OCI-LY7 (cell line): Measurements from ENCODE around the gene NOTCH4. TPM values are rescaled to one million over a fixed set of nuclear protein-coding genes. Genes with fewer than 3 reads are reported as not detected.
A peak's percentile ranks its signal among the peaks of the same experiment; 100 is the strongest.

Experiments used
- BruUV-seq: library from RNA; stranded (reverse); fragments of 400-500 nt; replicated peaks from 2 replicates; lab custom pipeline; 2021; lab: Mats Ljungman, UMichigan
- CTCF ChIA-PET: fragments of 300-600 bp; sonication (Branson Sonifier 250); formaldehyde crosslinking; loops from one replicate; lab custom pipeline; 2022; ENCODE audit warnings: antibody characterized with exemption; ENCODE audit not compliant: unreplicated experiment; lab: Charles Lee
- POLR2A ChIA-PET: fragments of 300-600 bp; sonication (Branson Sonifier 250); formaldehyde crosslinking; loops from one replicate; lab custom pipeline; 2022; ENCODE audit warnings: antibody characterized with exemption; lab: Charles Lee
- DNase-seq: peaks from one replicate; pipeline ENCODE4 v3.0.0-alpha.2; 2015; ENCODE audit warnings: low spot score
- H2AFZ ChIP-seq: fragments of 200-600 bp; sonication (generic), shearing (Covaris generic); 2 replicates; pipeline ENCODE4 v1.6.1; 2014; ENCODE audit warnings: mild to moderate bottlenecking, antibody characterized with exemption, low read length, moderate library complexity
- H3K27ac ChIP-seq: fragments of 200-600 bp; sonication (generic); 2 replicates; pipeline ENCODE4 v1.5.1; 2014; ENCODE audit warnings: mixed run types, low read depth, mild to moderate bottlenecking, moderate library complexity, low read length, inconsistent platforms; ENCODE audit not compliant: poor library complexity, severe bottlenecking
- H3K36me3 ChIP-seq: fragments of 200-600 bp; sonication (generic); 2 replicates; pipeline ENCODE4 v1.6.1; 2014; ENCODE audit warnings: mild to moderate bottlenecking, antibody characterized with exemption, low read length, moderate library complexity, mixed read lengths; ENCODE audit not compliant: insufficient read depth
- H3K4me1 ChIP-seq: fragments of 200-600 bp; sonication (generic); 2 replicates; pipeline ENCODE4 v1.5.1; 2014; ENCODE audit warnings: mild to moderate bottlenecking, low read length; ENCODE audit not compliant: insufficient read depth, poor library complexity, severe bottlenecking
- H3K4me2 ChIP-seq: fragments of 200-600 bp; sonication (generic); 2 replicates; pipeline ENCODE4 v1.6.1; 2014; ENCODE audit warnings: mild to moderate bottlenecking, low read length
- H3K4me3 ChIP-seq: fragments of 200-600 bp; sonication (generic); 2 replicates; pipeline ENCODE4 v1.5.1; 2014; ENCODE audit warnings: mild to moderate bottlenecking, low read depth, low read length; ENCODE audit not compliant: poor library complexity, severe bottlenecking
- H3K79me2 ChIP-seq: fragments of 200-600 bp; sonication (generic); 2 replicates; pipeline ENCODE4 v1.6.1; 2016; ENCODE audit warnings: low read depth, mild to moderate bottlenecking, low read length, moderate library complexity, mixed read lengths; ENCODE audit not compliant: insufficient read depth
- H3K9me2 ChIP-seq: fragments of 200-600 bp; sonication (generic); 2 replicates; pipeline ENCODE4 v1.6.1; 2016; ENCODE audit warnings: mild to moderate bottlenecking, low read length, mixed read lengths; ENCODE audit not compliant: insufficient read depth
- H3K9me3 ChIP-seq: fragments of 200-600 bp; sonication (generic); 2 replicates; pipeline ENCODE4 v1.6.1; 2014; ENCODE audit warnings: mild to moderate bottlenecking, mixed run types, low read length, mixed read lengths
- H4K20me1 ChIP-seq: fragments of 200-600 bp; sonication (generic); 2 replicates; pipeline ENCODE4 v1.6.1; 2014; ENCODE audit warnings: mild to moderate bottlenecking, antibody characterized with exemption, low read length, moderate library complexity, mixed read lengths; ENCODE audit not compliant: insufficient read depth
- EZH2phosphoT487 ChIP-seq: fragments of 200-600 bp; sonication (generic); IDR thresholded peaks from 2 replicates; pipeline ENCODE4 v1.6.1; 2018; ENCODE audit warnings: low read depth, borderline replicate concordance, mild to moderate bottlenecking, mixed run types, antibody characterized with exemption, low read length, moderate library complexity, mixed read lengths
- intact Hi-C: fragments of 100-400 bp; cut with micrococcal nuclease; formaldehyde crosslinking; loops from one replicate; pipeline ENCODE4 v1.10.0; 2022; ENCODE audit not compliant: unreplicated experiment
- total RNA-seq, 2 experiments: library from RNA; depleted of rRNA in 1 of 2; stranded (reverse); fragments of >200 nt in 1 of 2; shearing (Covaris generic) in 1 of 2; gene quantifications; 2 replicates each; pipeline ENCODE4 v1.2.3, GENCODE V29; 2014 to 2022
- TF ChIP-seq, protein P1 (sequence below): fragments of 200-600 bp; sonication (generic); conservative IDR thresholded peaks from 2 replicates; pipeline ENCODE4 v1.5.1; 2014; ENCODE audit warnings: mild to moderate bottlenecking, antibody characterized with exemption, low read length, moderate library complexity, mixed read lengths

Gene NOTCH4
- total RNA-seq, 2 experiments from 2014 or later: 1.4 to 2.4 TPM

DNA sequence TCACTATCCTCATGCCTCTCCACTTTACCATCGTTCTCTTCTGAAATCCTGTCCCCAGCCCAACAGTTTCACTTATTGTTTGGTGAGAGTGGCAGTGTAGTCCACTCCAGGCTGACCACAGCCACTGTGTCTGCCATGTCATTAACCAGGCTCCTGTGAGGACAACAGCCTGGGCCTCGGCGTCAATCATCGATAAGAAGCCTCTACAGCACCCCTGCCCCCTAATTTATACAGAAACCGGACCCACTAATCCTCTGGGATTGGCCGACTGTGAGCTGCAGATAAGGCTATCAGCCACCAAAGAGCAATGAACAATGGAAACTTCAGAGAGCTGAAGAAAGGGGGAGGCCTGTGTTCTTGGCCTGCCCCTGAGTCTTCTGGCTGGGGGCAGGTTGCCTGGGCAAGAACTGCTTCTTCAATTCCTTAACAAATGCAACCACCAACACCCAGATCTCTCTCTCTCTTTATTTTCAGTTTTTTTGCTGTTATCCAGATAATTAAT lies 56.1 kb downstream of the NOTCH4 start:
- no peaks in the 10 kb centered on the region for H3K9me2 ChIP-seq
- H3K4me3 ChIP-seq: no peak overlapping the region
- POLR2A ChIA-PET: no interaction called here
- peaks cover 11% of the 10 kb centered on the region for H3K4me1 ChIP-seq
- H3K9me3 ChIP-seq: no peaks in the 10 kb centered on the region
- peak overlapping the region; percentile 28 for H3K27ac ChIP-seq
- intact Hi-C loops: no loop called here
- no peak overlapping the region for H2AFZ ChIP-seq
- H4K20me1 ChIP-seq: no peaks in the 10 kb centered on the region
- TSS peak; percentile 67 for BruUV-seq
- H3K79me2 ChIP-seq: no peaks in the 10 kb centered on the region
- peaks cover 51% of the 10 kb centered on the region for H3K36me3 ChIP-seq
- DNase-seq: no peak
- H3K4me2 ChIP-seq: peak overlapping the region; percentile 18; the same call in 1 of the 2 replicates
- CTCF ChIA-PET: no interaction called here
- no peak for TF ChIP-seq EZH2phosphoT487
- TF ChIP-seq, protein P1, sequence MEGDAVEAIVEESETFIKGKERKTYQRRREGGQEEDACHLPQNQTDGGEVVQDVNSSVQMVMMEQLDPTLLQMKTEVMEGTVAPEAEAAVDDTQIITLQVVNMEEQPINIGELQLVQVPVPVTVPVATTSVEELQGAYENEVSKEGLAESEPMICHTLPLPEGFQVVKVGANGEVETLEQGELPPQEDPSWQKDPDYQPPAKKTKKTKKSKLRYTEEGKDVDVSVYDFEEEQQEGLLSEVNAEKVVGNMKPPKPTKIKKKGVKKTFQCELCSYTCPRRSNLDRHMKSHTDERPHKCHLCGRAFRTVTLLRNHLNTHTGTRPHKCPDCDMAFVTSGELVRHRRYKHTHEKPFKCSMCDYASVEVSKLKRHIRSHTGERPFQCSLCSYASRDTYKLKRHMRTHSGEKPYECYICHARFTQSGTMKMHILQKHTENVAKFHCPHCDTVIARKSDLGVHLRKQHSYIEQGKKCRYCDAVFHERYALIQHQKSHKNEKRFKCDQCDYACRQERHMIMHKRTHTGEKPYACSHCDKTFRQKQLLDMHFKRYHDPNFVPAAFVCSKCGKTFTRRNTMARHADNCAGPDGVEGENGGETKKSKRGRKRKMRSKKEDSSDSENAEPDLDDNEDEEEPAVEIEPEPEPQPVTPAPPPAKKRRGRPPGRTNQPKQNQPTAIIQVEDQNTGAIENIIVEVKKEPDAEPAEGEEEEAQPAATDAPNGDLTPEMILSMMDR: no peak

DNA sequence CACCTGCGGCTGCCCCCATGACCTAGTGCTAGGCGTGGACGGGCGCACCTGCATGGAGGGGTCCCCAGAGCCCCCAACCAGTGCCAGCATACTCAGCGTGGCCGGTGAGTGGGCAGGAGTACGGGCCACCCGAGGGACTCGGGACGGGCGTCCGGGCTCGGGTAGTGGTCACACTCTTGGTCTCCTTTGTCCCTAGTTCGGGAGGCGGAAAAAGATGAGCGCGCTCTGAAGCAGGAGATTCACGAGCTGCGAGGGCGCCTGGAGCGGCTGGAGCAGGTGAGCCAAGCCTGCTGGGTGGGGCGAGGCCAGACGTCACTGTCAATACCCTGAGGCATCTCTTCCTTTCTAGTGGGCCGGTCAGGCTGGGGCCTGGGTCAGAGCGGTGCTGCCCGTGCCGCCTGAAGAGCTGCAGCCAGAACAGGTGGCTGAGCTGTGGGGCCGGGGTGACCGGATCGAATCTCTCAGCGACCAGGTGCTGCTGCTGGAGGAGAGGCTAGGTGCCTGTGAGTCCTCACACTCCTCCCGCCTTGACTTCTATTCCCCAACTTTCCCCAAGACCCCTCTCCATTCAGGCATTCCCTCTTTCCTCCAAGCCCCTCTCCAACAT lies 56.6 kb downstream of the NOTCH4 start:
- no peaks in the 10 kb centered on the region for H3K9me3 ChIP-seq
- no peaks in the 10 kb centered on the region for H4K20me1 ChIP-seq
- H2AFZ ChIP-seq: no peak overlapping the region
- peaks cover 56% of the 10 kb centered on the region for H3K36me3 ChIP-seq
- peaks cover 10% of the 10 kb centered on the region for H3K4me1 ChIP-seq
- H3K4me2 ChIP-seq: no peak overlapping the region
- CTCF ChIA-PET: no interaction called here
- intact Hi-C loops: no loop called here
- BruUV-seq: no TSS peak
- DNase-seq: no peak
- H3K9me2 ChIP-seq: no peaks in the 10 kb centered on the region
- H3K79me2 ChIP-seq: no peaks in the 10 kb centered on the region
- H3K4me3 ChIP-seq: no peak overlapping the region
- POLR2A ChIA-PET: no interaction called here
- no peak for TF ChIP-seq EZH2phosphoT487
- TF ChIP-seq, protein P1: no peak
- H3K27ac ChIP-seq: no peak overlapping the region

DNA sequence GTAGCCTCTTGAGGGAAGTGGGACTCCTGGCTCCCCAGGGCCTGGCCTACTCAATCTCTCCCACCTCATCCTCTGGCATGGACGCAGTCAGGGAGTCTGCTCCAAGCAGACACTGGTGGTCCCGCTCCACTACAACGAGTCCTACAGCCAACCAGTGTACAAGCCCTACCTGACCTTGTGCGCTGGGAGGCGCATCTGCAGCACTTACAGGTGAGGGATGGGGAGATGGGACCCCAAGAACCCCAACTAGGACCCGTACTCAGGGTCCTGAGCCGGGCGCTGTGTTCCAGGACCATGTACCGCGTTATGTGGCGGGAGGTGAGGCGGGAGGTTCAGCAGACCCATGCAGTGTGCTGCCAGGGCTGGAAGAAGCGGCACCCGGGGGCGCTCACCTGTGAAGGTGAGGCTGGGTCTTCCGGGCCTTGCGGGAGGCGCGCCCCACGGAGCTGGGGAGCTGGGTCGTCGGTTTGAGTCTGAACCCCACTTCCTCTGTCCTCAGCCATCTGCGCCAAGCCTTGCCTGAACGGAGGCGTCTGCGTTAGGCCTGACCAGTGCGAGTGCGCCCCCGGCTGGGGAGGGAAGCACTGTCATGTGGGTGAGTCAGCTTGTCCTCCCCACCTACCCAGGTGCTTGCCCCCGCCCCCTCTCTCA lies 57.3 kb downstream of the NOTCH4 start:
- Histone ChIP-seq H3K4me1 (peaks cover 10% of the 10 kb centered on the region), H3K36me3 (peaks cover 59% of the 10 kb centered on the region), H3K4me3 (no peak overlapping the region), H3K27ac (no peak overlapping the region), H3K9me3 (no peaks in the 10 kb centered on the region), H3K9me2 (no peaks in the 10 kb centered on the region), H3K79me2 (no peaks in the 10 kb centered on the region), H3K4me2 (no peak overlapping the region; the same call in 1 of the 2 replicates), H4K20me1 (no peaks in the 10 kb centered on the region), H2AFZ (no peak overlapping the region)
- no peak for DNase-seq
- intact Hi-C loops: no loop called here
- no TSS peak for BruUV-seq
- TF ChIP-seq, protein P1: peak; percentile 41
- TF ChIP-seq EZH2phosphoT487: no peak
- ChIA-PET CTCF (no interaction called here), POLR2A (no interaction called here)
